LoVo (cell line): ENCODE measurements around the gene TSC22D4.

Experiments
- DNase-seq: peaks from one replicate; pipeline ENCODE4 v3.0.0-alpha.2; 2016; ENCODE audit warnings: low spot score

Gene TSC22D4

DNA sequence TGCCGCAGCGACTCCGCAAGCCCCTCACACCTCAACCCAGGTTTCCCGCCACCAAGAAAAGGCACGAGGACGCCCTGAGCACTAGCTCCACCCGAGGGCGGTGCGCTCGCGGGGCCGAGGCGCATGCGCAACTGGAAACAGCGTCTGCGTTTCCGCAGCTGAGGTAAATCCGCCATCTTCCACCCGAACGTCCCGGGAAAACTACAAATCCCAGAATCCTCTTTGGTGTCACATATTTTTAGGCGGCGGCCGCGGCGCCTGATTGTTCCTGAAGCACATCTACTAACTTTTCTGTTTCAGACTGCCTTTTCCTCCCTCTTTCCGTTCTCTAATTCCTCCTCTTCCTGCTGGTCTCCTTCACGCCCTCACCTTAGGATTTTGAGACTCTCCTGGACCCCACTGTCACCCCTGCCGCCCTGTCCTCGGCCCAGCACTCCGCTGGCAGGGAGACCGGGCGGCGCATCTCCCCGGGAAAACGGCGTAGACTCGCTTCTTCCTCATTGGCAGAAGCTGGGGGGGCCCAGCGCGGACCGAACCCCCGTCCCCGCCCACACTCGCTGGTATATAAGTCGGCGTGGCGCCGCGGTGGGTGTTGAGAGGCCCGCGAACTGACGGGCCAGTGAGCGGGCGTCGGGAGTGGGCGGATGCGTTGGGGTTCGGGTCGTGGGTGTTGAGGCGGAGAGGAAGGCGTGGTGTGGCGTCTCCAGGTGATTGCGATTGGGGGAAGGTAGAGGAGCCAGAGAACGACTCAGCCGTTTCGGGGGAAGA, 50.6 kb downstream of the TSC22D4 start, which contains the start of gene ZCWPW1:
ZCWPW1 (minus strand) TSS at position 505 of the 768 bp plus-strand sequence. CDS start 8,054 bp downstream, outside the sequence.
- DNase-seq = peak; percentile 99

DNA sequence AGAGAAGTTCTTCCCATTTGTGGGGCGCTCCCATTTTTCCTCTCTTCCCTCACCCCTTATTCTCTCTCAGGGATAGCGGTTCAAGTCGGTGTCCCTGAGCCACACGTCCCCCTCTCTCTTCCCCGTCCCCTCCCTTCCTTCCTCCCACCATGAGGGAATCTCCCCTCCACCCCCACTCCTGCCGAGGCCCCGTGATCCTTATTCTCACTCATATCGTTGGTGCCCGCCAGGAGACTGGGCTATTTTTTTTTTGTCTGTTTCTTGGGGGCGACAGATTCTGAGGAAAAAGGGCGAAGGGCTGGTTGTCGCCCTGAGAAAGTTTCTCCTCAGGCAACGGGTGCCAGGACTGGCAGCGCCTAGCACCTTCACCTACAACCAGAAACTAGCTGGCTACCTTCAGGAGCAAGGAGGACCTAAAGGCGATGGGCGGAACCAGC, 51.2 kb downstream of the TSC22D4 start:
- DNase-seq = no peak

DNA sequence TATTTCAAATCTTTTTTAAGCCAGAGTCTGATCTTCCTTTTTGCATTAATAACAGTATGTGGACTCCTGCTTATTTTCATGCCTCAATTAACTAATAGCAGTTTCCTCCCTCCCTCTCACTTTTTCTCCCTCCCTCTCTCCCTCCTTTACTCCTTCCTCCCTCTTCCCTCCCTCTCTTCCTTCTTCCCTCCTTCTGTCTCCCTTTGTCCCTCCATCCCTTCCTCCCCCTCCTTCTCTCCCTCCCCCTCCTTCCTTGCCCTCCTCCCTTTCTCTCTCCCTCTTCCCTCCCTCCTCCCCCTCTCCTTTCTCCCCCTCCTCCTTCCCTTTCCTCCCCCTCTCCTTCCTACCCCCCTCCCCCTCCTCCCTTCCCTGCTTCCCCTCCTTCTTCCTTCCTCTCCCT, 52.5 kb downstream of the TSC22D4 start:
- no peak for DNase-seq

DNA sequence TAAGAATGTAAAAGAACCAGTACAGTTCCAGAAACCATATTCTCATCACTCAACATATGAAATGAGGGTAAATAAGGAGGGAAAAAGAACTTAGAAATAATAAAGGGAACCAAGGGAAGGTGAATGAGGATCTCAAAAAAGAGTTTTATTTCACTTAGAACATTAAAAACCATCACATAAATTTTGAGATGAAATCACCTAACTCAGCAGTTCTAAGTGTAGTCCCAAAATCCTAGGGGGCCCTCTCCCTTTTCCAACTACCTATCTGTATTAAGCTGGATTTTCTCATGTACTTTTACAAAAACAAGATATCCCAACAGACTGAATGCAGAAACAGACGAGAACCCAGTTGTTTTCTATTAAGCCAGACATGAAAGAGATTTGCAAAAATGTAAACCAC, 53.7 kb downstream of the TSC22D4 start:
- DNase-seq = no peak

DNA sequence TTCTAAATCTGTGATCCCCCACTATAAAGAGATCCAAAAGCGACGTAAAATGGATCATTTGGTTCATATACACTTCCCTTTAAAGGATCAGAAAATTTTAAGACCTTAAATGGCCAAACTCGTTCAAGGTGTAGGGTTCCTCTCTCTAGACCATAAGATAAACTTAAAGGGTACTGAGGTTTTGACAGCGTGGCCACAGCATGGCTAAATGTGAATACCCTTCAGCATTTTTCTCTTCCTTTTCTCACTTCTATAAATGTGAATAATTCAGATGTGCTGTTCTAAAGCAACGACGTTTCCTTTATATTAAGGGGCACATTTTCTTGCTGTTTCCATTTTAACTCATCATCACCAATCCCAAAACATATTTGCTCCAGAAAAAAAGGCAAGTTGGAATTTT, 55.7 kb downstream of the TSC22D4 start:
- DNase-seq = no peak

DNA sequence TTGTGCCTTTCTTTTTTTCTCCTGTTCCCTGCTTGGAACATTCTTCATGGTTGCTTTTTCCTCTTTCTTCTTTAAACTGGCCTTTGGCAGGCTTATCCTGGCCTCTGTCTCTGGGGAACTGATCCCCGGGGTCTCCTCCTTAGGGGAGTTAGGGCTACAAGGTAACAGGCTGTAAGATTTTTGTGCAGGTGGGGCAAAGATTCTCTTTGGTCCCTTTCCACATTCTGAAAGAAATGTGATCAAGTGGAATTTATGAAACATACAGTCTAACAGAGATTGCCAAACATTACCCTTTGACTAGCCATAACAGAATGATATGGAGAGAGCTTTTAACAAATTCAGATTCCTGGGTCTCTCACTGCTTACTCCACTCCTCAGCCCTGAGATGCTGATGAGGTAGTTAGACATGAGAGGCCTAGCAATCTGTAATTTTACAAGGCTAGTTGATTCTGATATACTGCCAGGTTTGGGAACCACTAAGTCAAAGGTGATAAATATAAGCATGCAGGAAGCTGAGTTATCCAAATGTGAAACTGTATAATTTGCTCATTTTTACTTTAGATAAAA, 59.3 kb downstream of the TSC22D4 start:
- no peak for DNase-seq

DNA sequence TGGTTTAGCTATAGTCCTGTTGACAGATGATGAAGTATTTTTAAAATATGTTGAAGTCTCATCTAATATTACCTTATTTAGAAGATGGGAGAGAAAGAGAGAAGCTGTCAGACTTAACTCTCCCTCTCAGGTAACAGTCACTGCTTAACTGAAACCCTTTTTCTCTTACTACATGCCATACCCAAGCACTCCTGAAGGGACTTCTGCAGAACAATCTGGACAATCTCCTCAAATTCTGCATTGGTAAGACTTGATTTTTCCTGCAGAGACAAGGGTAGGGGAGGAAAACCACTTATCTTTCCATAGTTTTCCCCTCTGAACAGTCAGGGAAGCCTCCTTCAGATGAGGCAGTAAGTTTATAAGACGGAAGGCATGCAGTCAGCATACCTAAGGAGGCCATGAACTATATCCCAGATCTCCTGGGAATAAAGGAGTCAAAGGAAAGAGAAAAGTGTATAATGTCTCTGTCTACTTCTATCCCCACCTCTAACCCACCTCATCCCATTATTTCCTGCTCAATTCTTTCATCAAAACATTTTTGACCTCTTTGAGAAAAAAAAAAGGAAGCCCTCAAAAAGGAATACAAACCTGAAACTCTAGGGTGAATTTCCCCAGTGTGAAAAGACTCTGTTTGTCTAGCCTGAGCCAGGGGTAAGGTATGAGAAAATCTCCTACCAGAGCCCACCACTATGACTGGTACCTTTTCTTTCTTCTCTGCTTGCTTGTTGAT, 59.9 kb downstream of the TSC22D4 start:
- no peak for DNase-seq
